ENCODE results near the gene GRAMD1A.

DNA sequence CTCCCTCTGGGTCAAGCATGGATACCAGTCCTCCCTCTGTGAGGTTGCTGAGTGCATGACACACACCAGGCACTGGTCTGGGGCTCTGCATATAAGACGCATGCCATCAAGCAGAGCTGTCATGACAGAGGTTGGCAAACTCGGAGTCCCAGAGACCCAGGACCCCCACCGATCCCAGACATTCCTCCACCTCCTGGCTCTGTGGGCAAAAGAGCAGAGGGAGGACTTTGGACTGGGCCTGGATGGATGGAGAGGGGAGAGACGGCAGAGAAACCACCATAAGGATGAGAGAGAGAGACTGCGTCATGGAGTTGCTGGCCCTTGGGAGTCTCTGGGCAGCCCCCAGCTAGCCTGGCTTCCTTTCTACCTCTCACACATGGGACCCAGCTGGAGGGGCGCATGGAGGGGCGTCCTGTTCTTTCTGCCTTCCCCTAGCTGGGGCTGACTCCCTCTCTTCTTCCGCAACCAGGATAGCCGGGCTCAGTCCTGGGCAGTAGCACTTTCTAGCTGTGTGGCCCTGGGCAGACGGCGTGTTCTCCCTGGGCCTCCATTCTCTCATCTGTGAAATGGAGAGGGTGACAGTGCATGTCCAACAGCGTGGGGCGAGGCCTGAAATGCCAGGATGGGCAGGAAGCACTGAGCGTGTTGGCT lies 43.0 kb downstream of the GRAMD1A start:
- TF ChIP-seq POLR2A (IDR thresholded peaks at IDR 0.05) = no peak
- TF ChIP-seq, protein P1, sequence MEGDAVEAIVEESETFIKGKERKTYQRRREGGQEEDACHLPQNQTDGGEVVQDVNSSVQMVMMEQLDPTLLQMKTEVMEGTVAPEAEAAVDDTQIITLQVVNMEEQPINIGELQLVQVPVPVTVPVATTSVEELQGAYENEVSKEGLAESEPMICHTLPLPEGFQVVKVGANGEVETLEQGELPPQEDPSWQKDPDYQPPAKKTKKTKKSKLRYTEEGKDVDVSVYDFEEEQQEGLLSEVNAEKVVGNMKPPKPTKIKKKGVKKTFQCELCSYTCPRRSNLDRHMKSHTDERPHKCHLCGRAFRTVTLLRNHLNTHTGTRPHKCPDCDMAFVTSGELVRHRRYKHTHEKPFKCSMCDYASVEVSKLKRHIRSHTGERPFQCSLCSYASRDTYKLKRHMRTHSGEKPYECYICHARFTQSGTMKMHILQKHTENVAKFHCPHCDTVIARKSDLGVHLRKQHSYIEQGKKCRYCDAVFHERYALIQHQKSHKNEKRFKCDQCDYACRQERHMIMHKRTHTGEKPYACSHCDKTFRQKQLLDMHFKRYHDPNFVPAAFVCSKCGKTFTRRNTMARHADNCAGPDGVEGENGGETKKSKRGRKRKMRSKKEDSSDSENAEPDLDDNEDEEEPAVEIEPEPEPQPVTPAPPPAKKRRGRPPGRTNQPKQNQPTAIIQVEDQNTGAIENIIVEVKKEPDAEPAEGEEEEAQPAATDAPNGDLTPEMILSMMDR (IDR thresholded peaks at IDR 0.05) = no peak
- TF ChIP-seq POLR2AphosphoS5 (IDR thresholded peaks at IDR 0.05) = no peak

Measured in breast epithelium (tissue), 3 donors.